Astrocyte (in vitro differentiated cells and primary cell): ENCODE data around the gene CHD6. TPM values are rescaled to one million over a fixed set of nuclear protein-coding genes. Genes with fewer than 3 reads are reported as not detected.

ENCODE experiments used
- DNase-seq: peaks from one replicate; pipeline ENCODE4 v3.0.0-alpha.2; 2010; ENCODE audit warnings: low read depth
- FAIRE-seq: peaks from 2 replicates; lab custom pipeline; 2011; peaks lifted over from hg19 to GRCh38; lab: Jason Lieb, UNC
- H2AFZ ChIP-seq: 2 replicates; pipeline ENCODE4 v1.6.0; 2012; ENCODE audit warnings: low read depth, low read length, inconsistent platforms
- H3K27ac ChIP-seq: 2 replicates; pipeline ENCODE4 v1.5.1; 2011; ENCODE audit warnings: low read depth, low read length, inconsistent platforms
- H3K27me3 ChIP-seq: 2 replicates; pipeline ENCODE4 v1.6.0; 2011; ENCODE audit warnings: low read length, inconsistent platforms; ENCODE audit not compliant: insufficient read depth
- H3K36me3 ChIP-seq: 2 replicates; pipeline ENCODE4 v1.5.1; 2011; ENCODE audit warnings: low read length, inconsistent platforms; ENCODE audit not compliant: insufficient read depth
- H3K4me1 ChIP-seq: 2 replicates; pipeline ENCODE4 v1.5.1; 2011; ENCODE audit warnings: low read length, inconsistent platforms; ENCODE audit not compliant: insufficient read depth
- H3K4me2 ChIP-seq: 2 replicates; pipeline ENCODE4 v1.6.0; 2012; ENCODE audit warnings: low read length, inconsistent platforms
- H3K4me3 ChIP-seq: 2 replicates; pipeline ENCODE4 v1.5.1; 2011; ENCODE audit warnings: low read depth, mild to moderate bottlenecking, low read length, inconsistent platforms; ENCODE audit not compliant: insufficient read depth
- H3K79me2 ChIP-seq: 2 replicates; pipeline ENCODE4 v1.6.0; 2012; ENCODE audit warnings: mild to moderate bottlenecking, low read length, inconsistent platforms; ENCODE audit not compliant: insufficient read depth
- H3K9ac ChIP-seq: 2 replicates; pipeline ENCODE4 v1.6.0; 2012; ENCODE audit warnings: mild to moderate bottlenecking, low read length, inconsistent platforms
- H3K9me3 ChIP-seq: 2 replicates; pipeline ENCODE4 v1.5.1; 2012; ENCODE audit warnings: low read depth, mild to moderate bottlenecking, low read length, inconsistent platforms; ENCODE audit not compliant: insufficient read depth
- H4K20me1 ChIP-seq: 2 replicates; pipeline ENCODE4 v1.6.0; 2012; ENCODE audit warnings: low read length, inconsistent platforms; ENCODE audit not compliant: insufficient read depth
- H3K27ac Mint-ChIP-seq: one replicate; pipeline ENCODE4 v1.8.0; 2021; ENCODE audit warnings: mild to moderate bottlenecking, mixed read lengths; ENCODE audit not compliant: unreplicated experiment
- H3K27me3 Mint-ChIP-seq: one replicate; pipeline ENCODE4 v1.8.0; 2021; ENCODE audit warnings: low read depth, mixed read lengths; ENCODE audit not compliant: unreplicated experiment
- H3K36me3 Mint-ChIP-seq: one replicate; pipeline ENCODE4 v1.8.0; 2021; ENCODE audit warnings: low read depth, mixed read lengths; ENCODE audit not compliant: unreplicated experiment
- H3K4me1 Mint-ChIP-seq: one replicate; pipeline ENCODE4 v1.8.0; 2021; ENCODE audit warnings: low read depth, mixed read lengths; ENCODE audit not compliant: unreplicated experiment
- H3K4me3 Mint-ChIP-seq: one replicate; pipeline ENCODE4 v1.8.0; 2021; ENCODE audit warnings: mild to moderate bottlenecking, moderate library complexity, mixed read lengths; ENCODE audit not compliant: unreplicated experiment
- H3K9me3 Mint-ChIP-seq: one replicate; pipeline ENCODE4 v1.8.0; 2021; ENCODE audit warnings: mild to moderate bottlenecking, mixed read lengths; ENCODE audit not compliant: unreplicated experiment
- CTCF ChIP-seq: IDR thresholded peaks from 2 replicates; pipeline ENCODE4 v1.5.1; 2011; ENCODE audit warnings: low read depth, mild to moderate bottlenecking, inconsistent platforms, low read length, moderate library complexity; ENCODE audit not compliant: insufficient read depth
- EZH2 ChIP-seq: IDR thresholded peaks from 2 replicates; pipeline ENCODE4 v1.6.1; 2012; ENCODE audit warnings: mild to moderate bottlenecking, low read length, inconsistent platforms; ENCODE audit not compliant: insufficient read depth
- total RNA-seq: library from RNA; stranded (reverse); gene quantifications from 2 replicates; pipeline ENCODE4 v1.2.1, GENCODE V29; 2021

CHD6 gene
- total RNA-seq, 1 donor from 2014 or later = 44.7 TPM

- no peaks in the 10 kb centered on the region for H3K27me3 ChIP-seq
- Mint-ChIP-seq H3K27me3 (no peaks in the 10 kb centered on the region), H3K4me3 (no peak overlapping the region), H3K36me3 (peaks cover 24% of the 10 kb centered on the region), H3K4me1 (peaks cover 46% of the 10 kb centered on the region), H3K27ac (peak overlapping the region; percentile 4), H3K9me3 (no peaks in the 10 kb centered on the region)
- TF ChIP-seq CTCF (no peak), EZH2 (no peak)
- H3K4me2 ChIP-seq = peak overlapping the region; percentile 10
- peak overlapping the region; percentile 3 for H2AFZ ChIP-seq
- no peaks in the 10 kb centered on the region for H3K9me3 ChIP-seq
- peak; percentile 75 for DNase-seq
- no peak overlapping the region for H3K27ac ChIP-seq
- peaks cover 3% of the 10 kb centered on the region for H3K36me3 ChIP-seq
- FAIRE-seq = peak; percentile 13
- H3K4me3 ChIP-seq = no peak overlapping the region
- H3K9ac ChIP-seq = no peak overlapping the region
- H3K4me1 ChIP-seq = peaks cover 7% of the 10 kb centered on the region
- H3K79me2 ChIP-seq = no peaks in the 10 kb centered on the region
- no peaks in the 10 kb centered on the region for H4K20me1 ChIP-seq
Measured at GRCh38 chr20:41428285-41428684, 189.9 kb downstream of the CHD6 start.

- Mint-ChIP-seq H3K36me3 (peaks cover 29% of the 10 kb centered on the region), H3K4me1 (peaks cover 47% of the 10 kb centered on the region), H3K27me3 (no peaks in the 10 kb centered on the region), H3K4me3 (no peak overlapping the region), H3K9me3 (no peaks in the 10 kb centered on the region), H3K27ac (peak overlapping the region; percentile 26)
- DNase-seq (no peak), FAIRE-seq (no peak)
- H3K79me2 ChIP-seq = no peaks in the 10 kb centered on the region
- H3K9me3 ChIP-seq = no peaks in the 10 kb centered on the region
- TF ChIP-seq EZH2 = no peak
- no peak for TF ChIP-seq CTCF
- H3K4me3 ChIP-seq = no peak overlapping the region
- peak overlapping the region; percentile 10 for H3K4me2 ChIP-seq
- no peak overlapping the region for H3K27ac ChIP-seq
- peaks cover 3% of the 10 kb centered on the region for H3K36me3 ChIP-seq
- no peaks in the 10 kb centered on the region for H4K20me1 ChIP-seq
- H3K27me3 ChIP-seq = no peaks in the 10 kb centered on the region
- peaks cover 7% of the 10 kb centered on the region for H3K4me1 ChIP-seq
- no peak overlapping the region for H3K9ac ChIP-seq
- H2AFZ ChIP-seq = no peak overlapping the region
Measured at GRCh38 chr20:41427833-41428232, 190.3 kb downstream of the CHD6 start.

- Histone ChIP-seq H3K9ac (no peak overlapping the region), H3K36me3 (peaks cover 3% of the 10 kb centered on the region), H3K9me3 (no peaks in the 10 kb centered on the region), H3K4me2 (no peak overlapping the region), H3K27ac (no peak overlapping the region), H3K27me3 (no peaks in the 10 kb centered on the region), H3K4me1 (peaks cover 7% of the 10 kb centered on the region), H4K20me1 (no peaks in the 10 kb centered on the region), H3K79me2 (no peaks in the 10 kb centered on the region), H2AFZ (no peak overlapping the region), H3K4me3 (no peak overlapping the region)
- no peak for DNase-seq
- no peaks in the 10 kb centered on the region for H3K27me3 Mint-ChIP-seq
- peaks cover 42% of the 10 kb centered on the region for H3K4me1 Mint-ChIP-seq
- H3K27ac Mint-ChIP-seq = no peak overlapping the region
- peaks cover 25% of the 10 kb centered on the region for H3K36me3 Mint-ChIP-seq
- TF ChIP-seq CTCF (no peak), EZH2 (no peak)
- FAIRE-seq = no peak
- no peak overlapping the region for H3K4me3 Mint-ChIP-seq
- H3K9me3 Mint-ChIP-seq = no peaks in the 10 kb centered on the region
Measured at GRCh38 chr20:41426976-41427375, 191.2 kb downstream of the CHD6 start.
